K562 (cell line): Measurements from ENCODE around the gene PAXIP1. TPM values are rescaled to one million over a fixed set of nuclear protein-coding genes. Genes with fewer than 3 reads are reported as not detected.

Experiments used
- ATAC-seq: fragments of 200-7000 bp; cut with Tn5 transposase; 3 replicates; pipeline ENCODE4 v1.9.1; 2020; ENCODE audit warnings: moderate library complexity
- BruUV-seq: library from RNA; stranded (reverse); fragments of 400-500 nt; replicated peaks from 2 replicates; lab custom pipeline; 2021; lab: Mats Ljungman, UMichigan
- CTCF ChIA-PET: fragments of 300-600 bp; formaldehyde crosslinking; extraction: SDS; loops from one replicate; lab custom pipeline; 2021; ENCODE audit warnings: low intra/inter-chr PET ratio; lab: Yijun Ruan, JAX
- POLR2A ChIA-PET: fragments of 300-600, 350-650 bp; sonication (Branson Sonifier 250); formaldehyde crosslinking; extraction: SDS; loops from one replicate; lab custom pipeline; 2021; ENCODE audit warnings: antibody characterized with exemption, inconsistent platforms; lab: Yijun Ruan, JAX
- DNase-seq, 4 experiments: peaks; one replicate each; pipeline versions ENCODE4 v3.0.0 to v3.0.0-alpha.2; 2011 to 2018; ENCODE audit warnings: low spot score in 3 of 4, mixed read lengths in 3 of 4; ENCODE audit errors: extremely low read depth in 1 of 4
- FAIRE-seq: peaks from 2 replicates; lab custom pipeline; 2011; peaks lifted over from hg19 to GRCh38; lab: Jason Lieb, UNC
- H2AFZ ChIP-seq: 2 replicates; pipeline ENCODE4 v1.6.0; 2011; ENCODE audit warnings: low read depth, low read length, control low read depth, inconsistent platforms
- H3K27ac ChIP-seq: fragments of 200-600 bp; 3 replicates; pipeline ENCODE4 v1.8.0; 2011; ENCODE audit warnings: low read depth, mild to moderate bottlenecking, control low read depth, inconsistent platforms, low read length, moderate library complexity, mixed read lengths; ENCODE audit errors: extremely low read depth
- H3K27me3 ChIP-seq, 2 experiments: fragments of 300-600 bp in 1 of 2; 2 replicates in 1 of 2; 3 replicates in 1 of 2; pipeline versions ENCODE4 v1.6.0 to v1.8.0; 2011; ENCODE audit warnings: inconsistent platforms in 2 of 2, low read length in 2 of 2, mild to moderate bottlenecking in 1 of 2, mixed read lengths in 1 of 2, moderate library complexity in 1 of 2; ENCODE audit not compliant: control insufficient read depth in 2 of 2, insufficient read depth in 2 of 2
- H3K36me3 ChIP-seq: fragments of 300-600 bp; 3 replicates; pipeline ENCODE4 v1.8.0; 2011; ENCODE audit warnings: mild to moderate bottlenecking, low read length, inconsistent platforms; ENCODE audit not compliant: control insufficient read depth, insufficient read depth
- H3K4me1 ChIP-seq, 2 experiments: fragments of 200-600 bp in 1 of 2; replicated peaks in 1 of 2; 2 replicates in 1 of 2; 3 replicates in 1 of 2; pipeline versions ENCODE4 v1.5.1 to v1.8.0; 2011; ENCODE audit warnings: inconsistent platforms in 2 of 2, low read length in 2 of 2, mild to moderate bottlenecking in 1 of 2, mixed read lengths in 1 of 2, moderate library complexity in 1 of 2; ENCODE audit not compliant: control insufficient read depth in 2 of 2, insufficient read depth in 2 of 2
- H3K4me2 ChIP-seq: 2 replicates; pipeline ENCODE4 v1.6.1; 2011; ENCODE audit warnings: low read length, control low read depth, inconsistent platforms, mixed read lengths; ENCODE audit not compliant: insufficient read depth
- H3K4me3 ChIP-seq: fragments of 200-600 bp; sonication (generic), shearing (Covaris generic); 2 replicates; pipeline ENCODE4 v1.5.1; 2016; ENCODE audit warnings: control low read depth, inconsistent platforms
- H3K79me2 ChIP-seq: fragments of 200-600 bp; 3 replicates; pipeline ENCODE4 v1.8.0; 2011; ENCODE audit warnings: low read length, inconsistent platforms; ENCODE audit not compliant: control insufficient read depth, insufficient read depth
- H3K9ac ChIP-seq, 2 experiments: 2 replicates each; pipeline versions ENCODE4 v1.6.0 to v1.6.1; 2011; ENCODE audit warnings: low read depth in 2 of 2, low read length in 2 of 2, control low read depth in 1 of 2, inconsistent platforms in 1 of 2, mild to moderate bottlenecking in 1 of 2, mixed read lengths in 1 of 2; ENCODE audit not compliant: insufficient read depth in 1 of 2
- H3K9me1 ChIP-seq: one replicate; pipeline ENCODE4 v1.6.0; 2011; ENCODE audit warnings: inconsistent platforms, mild to moderate bottlenecking, low read length, moderate library complexity; ENCODE audit not compliant: control insufficient read depth, insufficient read depth
- H3K9me3 ChIP-seq: replicated peaks from 2 replicates; pipeline ENCODE4 v1.5.1; 2011; ENCODE audit warnings: low read depth, low read length, inconsistent platforms; ENCODE audit not compliant: control insufficient read depth, insufficient read depth
- H4K20me1 ChIP-seq: replicated peaks from 2 replicates; pipeline ENCODE4 v1.6.1; 2011; ENCODE audit warnings: low read length, inconsistent platforms, mixed read lengths; ENCODE audit not compliant: control insufficient read depth, insufficient read depth
- CHD1 ChIP-seq: fragments of 200-600 bp; sonication (generic); IDR thresholded peaks from one replicate; pipeline ENCODE4 v1.6.1; 2012; ENCODE audit warnings: mild to moderate bottlenecking, moderate library complexity, low read length, inconsistent platforms
- CTCFL ChIP-seq: IDR thresholded peaks from 2 replicates; pipeline ENCODE4 v1.6.1; 2011; ENCODE audit warnings: borderline replicate concordance, low read depth, mild to moderate bottlenecking, moderate library complexity, low read length; ENCODE audit not compliant: insufficient read depth, poor library complexity, severe bottlenecking
- EP400 ChIP-seq: fragments of 450-650 bp; IDR thresholded peaks from 2 replicates; pipeline ENCODE4 v1.6.1; 2017; ENCODE audit warnings: antibody characterized with exemption, mild to moderate bottlenecking, moderate library complexity
- EWSR1 ChIP-seq: fragments of 450-650 bp; IDR thresholded peaks from 2 replicates; pipeline ENCODE4 v1.6.1; 2018; ENCODE audit warnings: borderline replicate concordance, mild to moderate bottlenecking, low read depth, moderate library complexity; ENCODE audit not compliant: partially characterized antibody
- MAZ ChIP-seq, 2 experiments: fragments of 450-650 bp in 1 of 2; sonication (generic) in 1 of 2; formaldehyde crosslinking; IDR thresholded peaks in 1 of 2; conservative IDR thresholded peaks in 1 of 2; 2 replicates each; pipeline versions ENCODE4 v1.4.0 to v1.5.0; 2020; ENCODE audit warnings: mild to moderate bottlenecking in 1 of 2, missing genetic modification reagents in 1 of 2
- MBD2 ChIP-seq: sonication (generic); IDR thresholded peaks from 2 replicates; pipeline ENCODE4 v1.6.1; 2016; ENCODE audit warnings: low read depth, borderline replicate concordance
- POLR2G ChIP-seq: fragments of 200-400 bp; formaldehyde crosslinking; IDR thresholded peaks from 2 replicates; pipeline ENCODE4 v1.6.1; 2017; ENCODE audit warnings: low read depth, mild to moderate bottlenecking, antibody characterized with exemption, low read length, moderate library complexity
- RBM14 ChIP-seq: fragments of 200-400 bp; formaldehyde crosslinking; IDR thresholded peaks from 2 replicates; pipeline ENCODE4 v1.6.1; 2018; ENCODE audit warnings: low read depth, mild to moderate bottlenecking, low read length, moderate library complexity, borderline replicate concordance; ENCODE audit not compliant: insufficient read depth
- TAF15 ChIP-seq: fragments of 200-400 bp; formaldehyde crosslinking; IDR thresholded peaks from 2 replicates; pipeline ENCODE4 v1.6.1; 2017; ENCODE audit warnings: mild to moderate bottlenecking, low read depth, low read length, moderate library complexity
- ZBTB17 ChIP-seq: fragments of 450-650 bp; formaldehyde crosslinking; IDR thresholded peaks from 2 replicates; pipeline ENCODE4 v1.4.0; 2020; ENCODE audit warnings: mild to moderate bottlenecking
- ZNF764 ChIP-seq: fragments of 250-450 bp; sonication (Bioruptor Pico); IDR thresholded peaks from 2 replicates; pipeline ENCODE4 v1.4.0; 2020; ENCODE audit warnings: low read depth, mild to moderate bottlenecking, moderate library complexity
- ZSCAN32 ChIP-seq: fragments of 450-650 bp; formaldehyde crosslinking; IDR thresholded peaks from 2 replicates; pipeline ENCODE4 v1.4.0; 2020; ENCODE audit warnings: mild to moderate bottlenecking, moderate library complexity
- WGBS: fragments of 100-300 bp; shearing (Covaris generic); methylation state at CpG from one replicate; pipeline ENCODE4 v1.1.6; 2016; ENCODE audit warnings: low coverage, mixed read lengths; ENCODE audit not compliant: insufficient coverage; ENCODE audit errors: missing lambda C conversion rate; 5-methylcytosine and 5-hydroxymethylcytosine counted together
- in situ Hi-C: fragments of 300-500 bp; cut with MboI; formaldehyde crosslinking; loops from 4 replicates; pipeline ENCODE4 v1.15.0; 2018; ENCODE audit warnings: inconsistent platforms, mixed read lengths
- intact Hi-C: fragments of 100-400 bp; cut with micrococcal nuclease; formaldehyde crosslinking; loops from 2 replicates; pipeline ENCODE4 v1.14.2; 2022
- polyA plus RNA-seq, 8 experiments: library from polyadenylated mRNA; depleted of rRNA in 4 of 8; stranded (reverse) in 5 of 8; unstranded in 3 of 8; fragments of >200 nt; fragmentation: Nextera tagmentation in 2 of 8; fragmentation: Illumina TruSeq in 1 of 8; extraction: Ambion mirVana in 2 of 8; extraction: Trizol in 1 of 8; gene quantifications; 2 replicates each; pipeline versions ENCODE4 v1.2.1 to v1.2.3, GENCODE V29; 2011 to 2014; ENCODE audit warnings: inconsistent platforms in 1 of 8, missing spikeins in 1 of 8
- total RNA-seq, 7 experiments: library from RNA; depleted of rRNA in 6 of 7; stranded (reverse); fragments of >200 nt in 6 of 7; fragmentation: Illumina TruSeq in 2 of 7; extraction: Trizol in 2 of 7; gene quantifications; 2 replicates each; pipeline versions ENCODE4 v1.2.1 to v1.2.3, GENCODE V29; 2011 to 2021; ENCODE audit warnings: low replicate concordance in 1 of 7
- TF ChIP-seq, protein P1 (sequence below): sonication (generic); IDR thresholded peaks from 2 replicates; pipeline ENCODE4 v1.6.1; 2016

Gene PAXIP1
- total and polyA plus RNA-seq, 9 of the 15 experiments (the other 6 are each of a cell fraction or from before 2014, with no cell fraction given) = 9.7 to 37.9 (median 28.4) TPM

GRCh38 chr7:155000795-155001194, 2.1 kb downstream of the PAXIP1 start (continued):
- TF ChIP-seq, protein P1, sequence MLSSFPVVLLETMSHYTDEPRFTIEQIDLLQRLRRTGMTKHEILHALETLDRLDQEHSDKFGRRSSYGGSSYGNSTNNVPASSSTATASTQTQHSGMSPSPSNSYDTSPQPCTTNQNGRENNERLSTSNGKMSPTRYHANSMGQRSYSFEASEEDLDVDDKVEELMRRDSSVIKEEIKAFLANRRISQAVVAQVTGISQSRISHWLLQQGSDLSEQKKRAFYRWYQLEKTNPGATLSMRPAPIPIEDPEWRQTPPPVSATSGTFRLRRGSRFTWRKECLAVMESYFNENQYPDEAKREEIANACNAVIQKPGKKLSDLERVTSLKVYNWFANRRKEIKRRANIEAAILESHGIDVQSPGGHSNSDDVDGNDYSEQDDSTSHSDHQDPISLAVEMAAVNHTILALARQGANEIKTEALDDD = no peak
- TF ChIP-seq EP400 (0 out of 2 replicates have a peak, but pooled peaks have one; percentile 2), CHD1 (no peak), MAZ (CRISPR knock-in tag; conservative IDR thresholded peaks at IDR 0.05 in 1 of 2, IDR thresholded peaks at IDR 0.05 in 1 of 2) (no peak), EWSR1 (no peak), MBD2 (no peak), CTCFL (peak; percentile 3)

GRCh38 chr7:154998481-154998880, 4.4 kb downstream of the PAXIP1 start:
- ChIA-PET CTCF (no interaction called here), POLR2A (interaction anchor here (0.8 to 1.0 kb wide), 2 partner anchors 10 to 57 kb away, joined by 4 read pairs; no protein-coding TSS in a partner anchor)
- Histone ChIP-seq H3K9me1 (no peaks in the 10 kb centered on the region), H3K4me1 (peaks cover 14 to 15% of the 10 kb centered on the region in 2 experiments), H2AFZ (no peak overlapping the region), H3K27me3 (no peaks in the 10 kb centered on the region), H3K4me3 (no peak overlapping the region), H3K9ac (no peak overlapping the region), H3K4me2 (no peak overlapping the region), H3K79me2 (peaks cover 60% of the 10 kb centered on the region), H3K27ac (no peak overlapping the region)
- ATAC-seq = no peak
- in situ Hi-C loops = no loop called here
- DNase-seq = no peak
- WGBS = 99% methylated on average over 3 of the region's 3 CpGs
- intact Hi-C loops = no loop called here
- no peak for FAIRE-seq
- TF ChIP-seq ZBTB17 (CRISPR knock-in tag) (no peak), RBM14 (no peak), ZSCAN32 (CRISPR knock-in tag) (no peak), POLR2G (no peak), TAF15 (no peak), ZNF764 (CRISPR knock-in tag) (no peak)
- TF ChIP-seq, all 486 proteins: peak for 0
- Histone ChIP-seq H3K36me3 (peaks cover 67% of the 10 kb centered on the region), H4K20me1 (no peaks in the 10 kb centered on the region; the same call in 1 of the 2 replicates), H3K9me3 (no peaks in the 10 kb centered on the region)
- BruUV-seq = no TSS peak
